Measurements from ENCODE around the gene BRD2.
A peak's percentile ranks its signal among the peaks of the same experiment; 100 is the strongest.
"Not testable (repeated sequence)": the region's sequence is repeated elsewhere in the genome, so short reads cannot be mapped to it uniquely, and the experiment has no call there.

Gene BRD2
- 494 to 633 reads per million in 2 experiments for total RNA-seq

- peak; percentile 96 for DNase-seq (ENCODE audit: low read depth)
These were observed at the start of gene BRD2 for GRCh38 chr6:32968093-32968866. TSS of gene BRD2 (plus strand) at chr6:32968594. CDS start at chr6:32972899, 4,305 bp downstream.

DNA sequence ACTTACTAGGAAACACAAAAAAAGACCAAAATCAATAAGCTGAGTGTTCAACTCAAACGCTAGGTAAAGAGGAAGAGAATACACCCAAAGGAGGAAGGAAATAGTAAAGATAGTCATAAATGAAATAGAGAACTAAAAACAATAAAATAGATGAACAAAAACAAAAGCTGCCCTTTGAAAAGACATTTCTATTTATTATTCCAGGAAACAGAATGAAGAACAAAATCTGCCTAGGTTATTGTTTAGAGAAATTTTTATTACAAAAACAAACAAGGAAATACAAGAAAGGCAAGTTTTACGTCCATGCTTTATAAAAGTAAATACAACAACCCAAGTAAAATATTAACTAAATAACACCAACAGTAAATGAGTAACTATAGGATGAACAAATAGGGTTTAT is 47.7 kb upstream of the BRD2 start:
- DNase-seq (ENCODE audit: low read depth): no peak

- DNase-seq (ENCODE audit: low read depth): no peak
These were observed 46.3 kb upstream of the BRD2 start for GRCh38 chr6:32922083-32922482.

GRCh38 chr6:32931211-32931610 is 37.2 kb upstream of the BRD2 start:
- DNase-seq (ENCODE audit: low read depth): no peak

GRCh38 chr6:32932132-32932868 is 36.1 kb upstream of the BRD2 start:
- DNase-seq (ENCODE audit: low read depth): no peak

DNA sequence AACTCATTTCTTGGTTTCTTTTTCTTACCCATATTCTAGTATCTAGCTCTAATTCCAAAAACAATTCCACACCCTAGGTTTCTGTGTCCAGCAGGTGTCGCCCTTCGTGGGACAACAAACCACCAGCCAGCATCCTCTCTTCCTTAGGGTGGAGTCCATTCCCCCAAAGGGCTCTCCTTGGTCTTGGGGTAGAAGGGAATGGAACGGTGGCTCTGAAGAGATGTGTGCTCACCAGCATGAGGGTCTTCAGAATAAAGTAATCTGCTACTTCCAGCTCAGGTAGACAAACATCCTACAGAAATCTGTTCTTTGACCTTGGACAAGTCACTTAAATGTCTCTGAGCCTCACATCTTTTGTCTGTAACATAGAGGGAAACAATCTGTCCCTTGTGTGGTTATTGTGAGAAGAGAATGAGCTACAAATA is 34.7 kb upstream of the BRD2 start:
- peak; percentile 69 for DNase-seq (ENCODE audit: low read depth)

DNA sequence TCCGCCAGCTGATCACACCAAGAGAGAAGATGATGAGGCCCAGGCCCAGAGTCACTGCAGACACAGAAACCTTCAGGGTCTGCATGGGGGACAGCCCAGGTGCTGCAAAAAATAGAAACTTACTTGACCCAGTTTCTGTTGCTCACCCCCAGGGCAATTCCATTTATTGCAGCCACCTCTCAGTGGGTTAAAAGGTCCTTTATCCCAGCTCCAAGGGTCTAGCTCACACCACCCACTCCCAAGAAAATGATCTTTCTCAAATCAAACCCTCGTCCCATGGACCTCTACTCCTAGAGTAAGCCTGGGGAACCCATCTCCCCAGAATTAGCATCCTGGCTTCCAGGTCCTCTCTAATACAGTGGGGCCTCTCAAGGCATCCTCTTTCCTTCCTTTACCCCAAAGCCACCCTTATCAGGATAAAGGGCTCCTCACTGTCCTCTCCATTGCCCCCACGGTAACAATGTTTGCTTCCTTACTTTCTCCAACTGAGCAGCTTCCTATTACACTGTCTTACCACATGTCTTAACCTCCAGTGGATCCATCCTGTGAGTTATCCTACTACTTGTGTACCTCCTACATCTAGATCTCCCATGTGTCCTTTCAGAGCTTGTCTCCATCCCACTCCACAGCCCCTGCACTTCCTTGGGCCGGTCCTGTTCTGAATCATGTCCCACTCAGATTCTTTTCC is 32.7 kb upstream of the BRD2 start:
- DNase-seq (ENCODE audit: low read depth): no peak

- DNase-seq (ENCODE audit: low read depth): no peak
These were observed 31.9 kb upstream of the BRD2 start for GRCh38 chr6:32936239-32937152.

GRCh38 chr6:32937230-32937633 is 31.2 kb upstream of the BRD2 start:
- no peak for DNase-seq (ENCODE audit: low read depth)

DNA sequence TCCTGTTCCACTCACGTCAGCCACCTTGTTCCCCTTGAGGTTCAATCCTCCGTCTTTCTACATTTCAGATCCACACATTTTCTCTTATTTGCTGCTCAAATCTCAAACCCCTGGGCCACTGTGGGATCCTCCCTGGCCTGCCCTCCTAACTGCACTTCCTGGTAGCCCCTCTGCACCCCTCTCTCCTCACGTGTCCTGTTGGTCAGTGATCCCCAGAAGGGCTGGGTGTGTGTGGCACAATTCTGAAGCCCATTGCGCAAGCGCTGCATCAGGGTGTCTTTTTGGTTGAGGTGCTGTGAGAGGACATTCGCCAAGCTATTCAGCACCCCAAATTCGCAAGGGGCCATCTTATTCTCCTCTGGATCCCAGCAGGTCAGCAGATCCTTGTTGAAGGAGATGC is 29.9 kb upstream of the BRD2 start:
- DNase-seq (ENCODE audit: low read depth): no peak

DNA sequence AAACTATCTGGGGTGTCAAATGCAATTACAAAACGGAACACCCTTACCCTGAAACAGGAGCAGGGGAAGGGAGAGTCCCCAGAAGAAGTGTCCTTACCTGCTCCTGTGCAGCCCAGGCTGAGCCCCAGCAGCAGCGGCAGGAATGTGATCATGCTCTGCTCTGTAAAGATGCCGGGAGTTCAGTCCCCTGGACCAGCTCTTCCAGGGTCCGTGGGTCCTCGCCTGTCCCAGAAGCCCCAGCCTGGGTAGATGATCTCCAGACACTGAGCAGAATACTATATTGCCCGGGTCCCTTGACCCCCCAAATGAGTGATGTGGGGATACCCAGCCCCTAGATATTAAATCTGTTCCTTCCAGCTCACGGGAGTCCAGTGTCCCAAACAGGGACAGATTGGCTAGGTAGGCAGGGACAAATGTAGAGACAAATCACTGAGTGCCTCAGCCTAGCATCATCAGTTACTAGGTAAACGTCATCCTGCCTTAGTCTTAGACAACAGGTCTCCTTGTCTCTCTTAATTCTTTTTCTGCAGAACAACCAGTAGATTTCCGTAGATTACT is 27.7 kb upstream of the BRD2 start, which contains the start of gene HLA-DMB:
TSS of gene HLA-DMB (minus strand) at position 373 of the 558 bp plus-strand sequence. CDS start at position 152, 221 bp downstream.
- peak; percentile 37 for DNase-seq (ENCODE audit: low read depth)

GRCh38 chr6:32941214-32941768 is 27.1 kb upstream of the BRD2 start:
- no peak for DNase-seq (ENCODE audit: low read depth)

DNA sequence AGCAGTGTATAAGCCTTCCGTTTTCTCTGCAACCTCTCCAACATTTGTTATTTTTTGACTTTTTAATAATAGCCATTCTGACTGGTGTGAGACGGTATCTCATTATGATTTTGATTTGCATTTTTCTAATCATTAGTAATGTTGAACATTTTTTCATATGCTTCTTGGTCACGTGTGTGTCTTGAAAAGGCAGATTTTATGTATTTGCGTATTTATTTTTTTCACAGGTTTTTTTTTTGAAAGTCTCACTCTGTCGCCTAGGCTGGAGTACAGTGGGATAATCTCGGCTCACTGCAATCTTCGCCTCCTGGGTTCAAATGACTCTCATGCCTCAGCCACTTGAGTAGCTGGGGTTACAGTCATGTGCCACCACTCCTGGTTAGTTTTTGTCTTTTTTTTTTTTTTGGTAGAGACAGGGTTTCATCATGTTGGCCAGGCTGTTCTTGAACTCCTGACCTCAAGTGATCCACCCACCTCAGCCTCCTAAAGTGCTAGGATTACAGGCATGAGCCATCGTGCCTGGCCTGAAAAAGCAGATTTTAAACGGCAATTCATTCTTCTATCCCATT is 25.8 kb upstream of the BRD2 start:
- not testable (repeated sequence) for DNase-seq (ENCODE audit: low read depth)

- no peak for DNase-seq (ENCODE audit: low read depth)
These were observed 24.3 kb upstream of the BRD2 start for GRCh38 chr6:32943864-32944649.

DNA sequence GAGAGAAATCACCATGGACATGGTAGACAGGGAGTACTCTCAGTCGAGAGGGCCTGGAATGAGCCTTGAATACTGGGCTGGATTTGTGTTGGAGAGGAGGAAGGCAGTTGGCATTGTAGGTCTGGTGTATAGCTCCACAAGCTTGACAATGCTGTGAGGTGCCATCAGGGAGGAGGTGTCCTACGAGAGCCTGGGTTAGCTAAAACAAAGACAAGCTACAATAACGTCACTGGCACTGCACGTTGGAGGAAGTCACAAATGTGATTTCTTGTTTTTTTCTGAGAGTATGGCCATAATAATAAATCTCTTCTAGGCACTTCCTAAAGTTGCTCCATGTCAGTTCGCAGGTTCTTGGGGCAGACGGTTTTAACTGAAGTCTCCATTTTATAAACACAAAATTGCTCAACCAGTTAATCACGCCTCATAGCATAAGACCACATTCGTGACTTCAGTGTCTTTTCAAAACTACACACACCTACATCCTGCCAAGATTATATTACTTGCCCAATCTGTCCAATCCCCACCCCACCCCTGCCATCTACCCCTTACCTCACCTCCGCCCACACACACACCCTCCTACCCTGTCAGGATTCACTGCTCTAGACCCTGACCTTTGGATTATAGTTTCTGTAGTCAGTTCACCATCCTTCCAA is 23.2 kb upstream of the BRD2 start:
- DNase-seq (ENCODE audit: low read depth): no peak

GRCh38 chr6:32945953-32946352 is 22.4 kb upstream of the BRD2 start:
- no peak for DNase-seq (ENCODE audit: low read depth)

DNA sequence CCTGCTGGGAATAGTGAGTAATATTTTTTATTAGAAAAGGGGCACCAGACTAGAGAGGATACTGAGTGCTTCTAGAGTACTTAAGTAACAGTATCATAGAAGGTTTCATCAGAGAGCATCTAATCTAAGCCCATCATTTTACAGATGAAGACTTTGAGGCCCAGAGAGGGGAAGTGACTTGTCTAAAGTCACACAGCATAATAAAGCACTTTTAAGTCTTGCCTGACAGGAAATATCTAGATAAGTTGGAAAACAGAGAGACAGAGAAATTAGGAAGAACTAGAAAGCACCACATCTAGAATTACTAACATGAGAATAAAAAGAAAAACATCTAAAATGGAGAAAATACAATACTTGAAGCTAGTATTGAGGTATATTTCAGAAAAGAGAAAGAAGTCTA is 21.5 kb upstream of the BRD2 start:
- no peak for DNase-seq (ENCODE audit: low read depth)

GRCh38 chr6:32947552-32948465 is 20.6 kb upstream of the BRD2 start:
- DNase-seq (ENCODE audit: low read depth): peak; percentile 31
